Right lobe of liver (tissue), 4 donors: ENCODE results near the gene CACNG1.

Experiments
- POLR2A ChIP-seq: fragments of 450-650 bp; IDR thresholded peaks from one replicate; pipeline ENCODE4 v1.6.1; 2017; ENCODE audit warnings: antibody characterized with exemption, mild to moderate bottlenecking
- TF ChIP-seq, protein P1 (sequence below), 4 donors: fragments of 200-600 bp in 3 of 4; fragments of 450-650 bp in 1 of 4; IDR thresholded peaks; one replicate each; pipeline versions ENCODE4 v1.5.1 to v1.8.0; 2016 to 2022; ENCODE audit warnings: antibody characterized with exemption in 4 of 4, mild to moderate bottlenecking in 2 of 4
- donor health status: DM: no; HTN: no; CAD: no.
- donor health status: DM: no; HTN: no; CAD: no.
- donor health status: DM: no; HTN: yes; CAD: no.

GRCh38 chr17:67025216-67025792 lies 19.1 kb upstream of the CACNG1 start:
- TF ChIP-seq POLR2A: no peak
- TF ChIP-seq, protein P1, sequence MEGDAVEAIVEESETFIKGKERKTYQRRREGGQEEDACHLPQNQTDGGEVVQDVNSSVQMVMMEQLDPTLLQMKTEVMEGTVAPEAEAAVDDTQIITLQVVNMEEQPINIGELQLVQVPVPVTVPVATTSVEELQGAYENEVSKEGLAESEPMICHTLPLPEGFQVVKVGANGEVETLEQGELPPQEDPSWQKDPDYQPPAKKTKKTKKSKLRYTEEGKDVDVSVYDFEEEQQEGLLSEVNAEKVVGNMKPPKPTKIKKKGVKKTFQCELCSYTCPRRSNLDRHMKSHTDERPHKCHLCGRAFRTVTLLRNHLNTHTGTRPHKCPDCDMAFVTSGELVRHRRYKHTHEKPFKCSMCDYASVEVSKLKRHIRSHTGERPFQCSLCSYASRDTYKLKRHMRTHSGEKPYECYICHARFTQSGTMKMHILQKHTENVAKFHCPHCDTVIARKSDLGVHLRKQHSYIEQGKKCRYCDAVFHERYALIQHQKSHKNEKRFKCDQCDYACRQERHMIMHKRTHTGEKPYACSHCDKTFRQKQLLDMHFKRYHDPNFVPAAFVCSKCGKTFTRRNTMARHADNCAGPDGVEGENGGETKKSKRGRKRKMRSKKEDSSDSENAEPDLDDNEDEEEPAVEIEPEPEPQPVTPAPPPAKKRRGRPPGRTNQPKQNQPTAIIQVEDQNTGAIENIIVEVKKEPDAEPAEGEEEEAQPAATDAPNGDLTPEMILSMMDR (IDR thresholded peaks at IDR 0.05): no peak
